Heart right ventricle (tissue), 16 donors: ENCODE results near the gene TMEM158. TPM values are rescaled to one million over a fixed set of nuclear protein-coding genes. Genes with fewer than 3 reads are reported as not detected.

Experiments
- ATAC-seq, 8 donors: fragments of 200-7000 bp; cut with Tn5 transposase; one replicate each; pipeline ENCODE4 v1.9.1; 2020; ENCODE audit warnings: mild to moderate bottlenecking in 8 of 8, moderate library complexity in 8 of 8, moderate number of reproducible peaks in 1 of 8
- DNase-seq, 2 donors: peaks; one replicate each; pipeline ENCODE4 v3.0.0-alpha.2; 2020
- H3K27ac ChIP-seq, 10 donors: fragments of 200-600 bp; sonication (generic) in 2 of 10; one replicate each; pipeline versions ENCODE4 v1.5.0 to v1.8.0; 2020 to 2022; ENCODE audit warnings: mild to moderate bottlenecking in 3 of 10
- H3K27me3 ChIP-seq, 7 donors: fragments of 200-600 bp; one replicate each; pipeline ENCODE4 v1.8.0; 2021 to 2022; ENCODE audit warnings: mild to moderate bottlenecking in 2 of 7
- H3K36me3 ChIP-seq, 9 donors: fragments of 200-600 bp; sonication (generic) in 1 of 9; one replicate each; pipeline versions ENCODE4 v1.5.0 to v1.8.0; 2020 to 2022; ENCODE audit warnings: mild to moderate bottlenecking in 2 of 9
- H3K4me1 ChIP-seq, 9 donors: fragments of 200-600 bp; sonication (generic) in 1 of 9; one replicate each; pipeline versions ENCODE4 v1.5.0 to v1.8.0; 2020 to 2022; ENCODE audit warnings: mild to moderate bottlenecking in 4 of 9
- H3K4me3 ChIP-seq, 10 donors: fragments of 200-600 bp; sonication (generic) in 2 of 10; one replicate each; pipeline versions ENCODE4 v1.5.0 to v1.8.0; 2020 to 2022; ENCODE audit warnings: mild to moderate bottlenecking in 7 of 10, moderate library complexity in 2 of 10
- H3K9me3 ChIP-seq, 11 donors: fragments of 200-600 bp in 10 of 11; sonication (generic) in 2 of 11; one replicate each; pipeline versions ENCODE4 v1.5.0 to v1.8.0; 2013 to 2022; ENCODE audit warnings: mild to moderate bottlenecking in 2 of 11, control low read depth in 1 of 11, moderate library complexity in 1 of 11
- WGBS, 2 donors: extraction: QIAGEN DNeasy Blood & Tissue Kit; methylation state at CpG; one replicate each; pipeline ENCODE4 v1.1.7; 2013; ENCODE audit warnings: inconsistent platforms in 1 of 2; 5-methylcytosine and 5-hydroxymethylcytosine counted together
- intact Hi-C, 10 donors: fragments of 100-400 bp; cut with DNase I; formaldehyde crosslinking; loops; one replicate each; pipeline versions ENCODE4 v1.11.1 to v1.14.2; 2022
- polyA plus RNA-seq, 2 donors: library from polyadenylated mRNA; stranded (reverse); fragments of 200-250 nt; gene quantifications; one replicate each; pipeline ENCODE4 v1.2.3, GENCODE V29; 2013
- total RNA-seq, 10 donors: library from RNA; stranded (reverse); fragmentation: NEBNext Ultra II Directional in 3 of 10; extraction: Animal tissue kit (Norgen Biotek cat#: 25700) in 3 of 10; gene quantifications; one replicate each; pipeline versions ENCODE4 v1.2.1 to v1.2.4, GENCODE V29; 2021 to 2023
- TF ChIP-seq, protein P1 (sequence below), 9 donors: fragments of 200-600 bp; sonication (generic) in 2 of 9; IDR thresholded peaks; one replicate each; pipeline versions ENCODE4 v1.5.0 to v1.8.0; 2021 to 2022; ENCODE audit warnings: antibody characterized with exemption in 9 of 9, mild to moderate bottlenecking in 5 of 9, moderate library complexity in 1 of 9
- donor health status: Arrhythmogenic right ventricular cardiomyopathy.
- donor health status: ischemic (EF 13 %, LVEDD 7.1; RV severe dilation, severe dysfunction).
- donor health status: healthy with polysubstance abuse.
- donor health status: DM: no; HTN: yes; CAD: no.
- donor health status: DM: no; HTN: no; CAD: no.
- donor health status: ischemic (EF 25% LVEDD 6.9; RV normal size, moderate dysfunction).
- donor health status: ischemic (EF 25% LVEDD 5.7; RV mildly dilated, moderate dysfunction).
- donor health status: healthy.
- donor health status: DM: yes; HTN: yes; CAD: no.
- donor health status: Ischemic cardiomyopathy.
- donor health status: ischemic (EF 35%, LVEDD 5.7; RV mildly dilated, moderate dysfunction).
- donor health status: nonischemic (EF 11% LVEDD 7.7; RV severe dilation, severe dysfunction).
- donor health status: DM: yes; HTN: yes; CAD: no.
- donor health status: PGD.
- donor health status: ischemic (EF 29% LVEDD 5.4; RV normal size, mild dysfunction).
- donor health status: nonischemic (EF 23%, LVEDD 6.1; RV moderate dilation, normal function).

TMEM158 gene
- total and polyA plus RNA-seq, 12 donors: 0.32 to 1.0 (median 0.50) TPM

DNA sequence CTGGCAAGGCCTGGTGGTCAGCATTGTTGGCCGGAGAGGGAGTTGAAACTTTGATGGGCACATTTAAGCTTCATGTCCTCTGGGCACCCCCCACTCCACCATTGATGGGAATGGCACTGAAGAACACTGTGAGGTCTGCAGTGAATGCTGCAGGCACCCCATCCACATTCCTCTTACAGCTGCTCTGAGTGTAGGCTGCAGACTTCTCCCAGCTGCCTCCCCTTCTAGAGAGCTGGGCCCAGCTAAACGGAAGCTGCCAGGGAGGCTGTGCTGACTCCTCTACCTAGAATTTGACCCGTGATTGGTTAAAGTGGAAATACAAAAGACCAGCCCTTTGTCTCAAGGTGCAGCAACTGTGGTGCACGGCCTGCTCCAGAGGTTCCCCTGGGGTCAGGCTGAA, 10.6 kb downstream of the TMEM158 start:
- WGBS, 2 donors: 75 to 86% methylated on average over 4 of the region's 4 CpGs
- Histone ChIP-seq H3K9me3 (no peaks in the 10 kb centered on the region), H3K36me3 (no peaks in the 10 kb centered on the region), H3K4me1 (peaks cover 0 to 4% (median 0%) of the 10 kb centered on the region in 9 donors), H3K27ac (no peak overlapping the region), H3K27me3 (peaks cover 0 to 36% (median 17%) of the 10 kb centered on the region in 7 donors), H3K4me3 (no peak overlapping the region)
- intact Hi-C loops: loop anchor here in 2 of 10 donors (10.0 kb wide), 2 partner anchors 279 to 681 kb away; no protein-coding TSS in a partner anchor
- TF ChIP-seq, protein P1, sequence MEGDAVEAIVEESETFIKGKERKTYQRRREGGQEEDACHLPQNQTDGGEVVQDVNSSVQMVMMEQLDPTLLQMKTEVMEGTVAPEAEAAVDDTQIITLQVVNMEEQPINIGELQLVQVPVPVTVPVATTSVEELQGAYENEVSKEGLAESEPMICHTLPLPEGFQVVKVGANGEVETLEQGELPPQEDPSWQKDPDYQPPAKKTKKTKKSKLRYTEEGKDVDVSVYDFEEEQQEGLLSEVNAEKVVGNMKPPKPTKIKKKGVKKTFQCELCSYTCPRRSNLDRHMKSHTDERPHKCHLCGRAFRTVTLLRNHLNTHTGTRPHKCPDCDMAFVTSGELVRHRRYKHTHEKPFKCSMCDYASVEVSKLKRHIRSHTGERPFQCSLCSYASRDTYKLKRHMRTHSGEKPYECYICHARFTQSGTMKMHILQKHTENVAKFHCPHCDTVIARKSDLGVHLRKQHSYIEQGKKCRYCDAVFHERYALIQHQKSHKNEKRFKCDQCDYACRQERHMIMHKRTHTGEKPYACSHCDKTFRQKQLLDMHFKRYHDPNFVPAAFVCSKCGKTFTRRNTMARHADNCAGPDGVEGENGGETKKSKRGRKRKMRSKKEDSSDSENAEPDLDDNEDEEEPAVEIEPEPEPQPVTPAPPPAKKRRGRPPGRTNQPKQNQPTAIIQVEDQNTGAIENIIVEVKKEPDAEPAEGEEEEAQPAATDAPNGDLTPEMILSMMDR (IDR thresholded peaks at IDR 0.05): no peak
- DNase-seq (no peak), ATAC-seq (no peak)

DNA sequence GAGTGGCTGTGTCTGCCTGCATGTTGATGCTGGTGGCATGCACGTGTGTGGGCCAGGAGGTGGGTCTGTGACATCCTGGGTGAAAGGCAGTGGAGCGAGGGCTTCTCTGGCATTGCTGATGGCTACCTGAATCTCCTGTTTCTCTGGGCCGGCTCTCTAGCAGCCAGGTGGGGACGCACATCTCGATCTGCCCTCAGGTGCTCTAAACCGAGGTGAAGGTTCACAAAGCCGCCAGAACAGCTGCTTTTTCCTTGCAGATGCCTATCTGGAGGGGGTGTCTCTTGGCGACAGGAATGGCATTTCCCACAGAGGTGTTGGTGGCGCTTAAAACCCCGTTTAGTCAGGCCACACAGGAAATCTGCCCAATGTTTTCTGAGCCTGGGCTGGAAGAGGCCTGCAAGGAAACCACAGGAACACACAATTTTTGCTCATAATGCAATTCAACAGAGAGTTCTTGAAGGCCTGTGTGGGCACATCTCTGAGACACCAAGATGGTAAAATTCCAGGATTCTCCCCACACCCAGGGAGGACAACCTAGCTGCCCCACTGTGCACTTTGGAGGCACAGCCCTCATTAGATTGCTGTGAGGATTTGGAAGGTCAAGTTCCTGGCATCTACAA, 11.9 kb downstream of the TMEM158 start:
- no peak overlapping the region for H3K4me3 ChIP-seq
- H3K4me1 ChIP-seq: peaks cover 0 to 9% (median 0%) of the 10 kb centered on the region in 9 donors
- no peaks in the 10 kb centered on the region for H3K36me3 ChIP-seq
- TF ChIP-seq, protein P1 (IDR thresholded peaks at IDR 0.05): no peak
- no peak for DNase-seq
- no peak overlapping the region for H3K27ac ChIP-seq
- intact Hi-C loops: loop anchor here in 3 of 10 donors (5.0 to 10.0 kb wide), 3 partner anchors 281 to 682 kb away; no protein-coding TSS in a partner anchor
- no peak for ATAC-seq
- H3K27me3 ChIP-seq: peaks cover 0 to 26% (median 14%) of the 10 kb centered on the region in 7 donors
- no peaks in the 10 kb centered on the region for H3K9me3 ChIP-seq
- WGBS, 2 donors: 74 to 78% methylated on average over 10 of the region's 10 CpGs

DNA sequence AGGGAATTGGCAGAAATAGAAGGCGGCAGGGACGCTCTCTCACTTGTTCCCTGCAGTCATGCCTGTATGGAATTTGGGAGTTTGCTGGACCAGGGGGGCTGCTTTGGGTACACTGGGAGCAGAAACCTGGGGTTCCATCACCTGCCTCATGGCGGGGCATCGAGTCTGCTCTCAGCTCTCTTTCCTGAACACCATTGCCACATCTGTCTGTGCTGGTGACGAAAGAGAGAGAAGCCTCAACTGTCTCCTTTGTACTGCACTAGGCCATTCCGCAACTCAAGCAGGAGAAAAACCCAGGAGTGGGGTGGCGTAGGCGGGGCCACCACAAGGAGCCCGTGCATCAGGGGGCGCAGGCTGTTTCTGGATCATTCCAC, 14.0 kb downstream of the TMEM158 start:
- peaks cover 0 to 13% (median 8%) of the 10 kb centered on the region in 7 donors for H3K27me3 ChIP-seq
- H3K4me1 ChIP-seq: peaks cover 0 to 9% (median 0%) of the 10 kb centered on the region in 9 donors
- ATAC-seq: no peak
- 83 to 87% methylated on average over 10 of the region's 10 CpGs for WGBS, 2 donors
- intact Hi-C loops: loop anchor here in 3 of 10 donors (5.0 to 10.0 kb wide), 3 partner anchors 283 to 680 kb away; no protein-coding TSS in a partner anchor
- no peaks in the 10 kb centered on the region for H3K36me3 ChIP-seq
- no peak overlapping the region for H3K27ac ChIP-seq
- no peaks in the 10 kb centered on the region for H3K9me3 ChIP-seq
- H3K4me3 ChIP-seq: no peak overlapping the region
- TF ChIP-seq, protein P1 (IDR thresholded peaks at IDR 0.05): no peak
- no peak for DNase-seq

DNA sequence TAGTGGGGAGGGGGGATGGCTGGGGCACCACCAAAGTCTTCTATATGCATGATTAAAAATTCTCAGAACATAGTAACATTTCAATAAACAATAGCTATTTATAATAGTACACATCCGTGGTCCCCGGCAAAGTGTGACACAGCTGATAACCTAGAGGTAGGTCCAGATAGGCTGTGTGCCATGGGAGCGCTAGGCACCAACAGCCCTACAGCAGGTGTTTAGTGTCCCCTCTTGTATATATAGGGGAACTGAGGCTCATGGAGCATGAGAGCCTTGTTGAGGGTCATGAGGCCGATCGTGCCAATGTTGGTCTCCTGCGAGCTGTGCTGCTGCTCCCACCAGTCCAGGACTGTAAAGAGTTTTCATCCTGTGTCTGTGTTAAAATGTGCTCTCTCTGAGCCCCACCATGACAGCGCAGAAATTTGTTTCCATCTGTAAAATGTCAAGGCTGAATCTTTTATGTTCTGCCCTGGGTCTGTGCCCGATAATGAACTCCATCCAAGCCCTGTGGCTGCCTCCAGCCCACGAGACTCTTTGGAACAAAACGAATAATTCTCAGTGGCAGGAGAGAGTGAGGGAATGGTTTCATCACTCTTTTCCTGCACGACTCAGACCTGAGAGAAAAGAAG, 14.5 kb downstream of the TMEM158 start:
- Histone ChIP-seq H3K36me3 (no peaks in the 10 kb centered on the region), H3K4me1 (peaks cover 0 to 9% (median 0%) of the 10 kb centered on the region in 9 donors), H3K9me3 (no peaks in the 10 kb centered on the region), H3K27ac (no peak overlapping the region), H3K4me3 (no peak overlapping the region), H3K27me3 (peaks cover 0 to 11% (median 5%) of the 10 kb centered on the region in 7 donors)
- DNase-seq: no peak
- TF ChIP-seq, protein P1 (IDR thresholded peaks at IDR 0.05): no peak
- 53 to 59% methylated on average over 11 of the region's 11 CpGs for WGBS, 2 donors
- ATAC-seq: no peak
- intact Hi-C loops: loop anchor here in 8 of 10 donors (2.0 to 10.0 kb wide), 5 partner anchors 171 to 679 kb away; no protein-coding TSS in a partner anchor
